ENCODE results near the gene GLUL.

Gene GLUL

DNA sequence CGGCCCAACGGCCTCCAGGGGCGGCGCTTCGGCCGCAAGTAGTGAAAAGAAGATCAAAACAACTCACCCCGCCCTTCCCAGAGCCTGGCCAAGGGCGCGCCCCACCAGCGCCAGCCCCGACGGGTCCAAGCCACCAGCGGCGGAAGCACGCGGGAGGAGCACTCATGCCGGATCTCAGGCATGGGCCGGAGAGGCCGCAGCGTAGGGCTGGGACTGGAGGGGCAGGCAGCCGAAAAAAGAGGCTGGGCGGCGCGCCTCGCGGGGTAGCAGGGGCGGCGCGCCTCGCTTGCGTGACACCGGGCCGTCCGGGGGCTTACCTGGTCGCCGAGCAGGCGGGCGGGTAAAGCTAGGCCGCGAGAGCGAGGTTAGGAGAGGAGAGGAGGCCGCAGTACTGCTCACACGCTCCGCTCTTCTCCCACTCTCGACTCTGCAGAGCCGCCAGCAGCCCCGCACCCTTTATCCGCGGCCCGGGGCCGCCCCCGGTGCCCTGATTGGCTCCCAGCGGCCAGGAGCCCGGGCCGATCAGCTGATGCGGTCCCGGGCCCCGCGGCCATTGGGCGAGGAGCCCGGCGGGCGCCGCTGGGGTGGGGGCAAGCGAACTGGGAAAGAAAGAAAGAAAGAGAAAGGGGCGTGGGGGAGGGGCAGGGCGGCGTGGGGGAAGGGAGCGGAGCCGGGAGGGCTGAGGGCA is at the start of gene GLUL:
GLUL (minus strand) TSS at position 429 of the 688 bp plus-strand sequence. CDS start 3,053 bp downstream, outside the sequence.
- Histone ChIP-seq H3K9ac (ENCODE audit: low read length) (peak within 1 kb of the TSS; percentile 85), H2AFZ (ENCODE audit: low read depth, low read length) (peak within 1 kb of the TSS; percentile 81), H3K4me2 (ENCODE audit: low read length) (peak within 1 kb of the TSS; percentile 95), H3K36me3 (replicated peaks; ENCODE audit: low read depth, low read length) (peaks cover 34% of the 10 kb centered on the region), H3K79me2 (ENCODE audit: low read length) (peaks cover 36% of the 10 kb centered on the region), H3K27me3 (ENCODE audit: low read depth, low read length) (0 out of 2 replicates have a peak, but pooled peaks cover 3% of the 10 kb centered on the region), H3K9me3 (ENCODE audit: insufficient read depth, low read length) (no peaks in the 10 kb centered on the region), H3K27ac (ENCODE audit: low read length) (peak within 1 kb of the TSS; percentile 64), H4K20me1 (ENCODE audit: insufficient read depth, low read length) (peaks cover 37% of the 10 kb centered on the region), H3K4me1 (ENCODE audit: low read length) (peaks cover 43% of the 10 kb centered on the region), H3K4me3 (ENCODE audit: low read length) (peak within 1 kb of the TSS; percentile 86)
- TF ChIP-seq EZH2phosphoT487 (IDR thresholded peaks at IDR 0.05; ENCODE audit: low read depth) = no peak
- 0 out of 2 replicates have a peak, but pooled peaks have one; percentile 6 for TF ChIP-seq CTCF (IDR thresholded peaks at IDR 0.05; ENCODE audit: low read depth, low read length)

DNA sequence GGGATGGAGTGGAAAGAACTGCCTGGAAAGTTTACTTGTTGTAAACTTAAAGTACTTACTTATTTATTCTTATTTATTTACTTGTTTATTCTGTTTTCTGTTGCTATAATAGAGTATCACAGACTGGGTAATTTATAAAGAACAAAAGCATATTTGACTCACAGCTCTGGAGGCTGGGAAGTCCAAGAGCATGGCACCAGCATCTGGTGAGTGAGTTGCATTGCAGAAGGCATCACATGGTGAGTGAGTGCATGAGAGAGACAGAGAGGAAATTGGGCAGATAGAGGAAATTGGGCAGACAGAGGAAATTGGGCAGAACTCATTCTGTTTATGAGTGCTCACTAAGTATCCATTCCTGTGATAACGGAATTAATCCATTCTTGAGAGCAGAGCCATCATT is 46.7 kb upstream of the GLUL start:
- Histone ChIP-seq H2AFZ (ENCODE audit: low read depth, low read length) (no peak overlapping the region), H3K4me2 (ENCODE audit: low read length) (no peak overlapping the region), H3K27me3 (ENCODE audit: low read depth, low read length) (peaks cover 12% of the 10 kb centered on the region; the same call in 1 of the 2 replicates), H3K4me3 (ENCODE audit: low read length) (no peak overlapping the region), H3K36me3 (replicated peaks; ENCODE audit: low read depth, low read length) (no peaks in the 10 kb centered on the region), H3K9me3 (ENCODE audit: insufficient read depth, low read length) (peaks cover 7% of the 10 kb centered on the region; the same call in 1 of the 2 replicates), H3K79me2 (ENCODE audit: low read length) (no peaks in the 10 kb centered on the region), H3K27ac (ENCODE audit: low read length) (no peak overlapping the region), H3K4me1 (ENCODE audit: low read length) (peaks cover 25% of the 10 kb centered on the region), H3K9ac (ENCODE audit: low read length) (no peak overlapping the region), H4K20me1 (ENCODE audit: insufficient read depth, low read length) (no peaks in the 10 kb centered on the region)
- no peak for TF ChIP-seq EZH2phosphoT487 (IDR thresholded peaks at IDR 0.05; ENCODE audit: low read depth)
- TF ChIP-seq CTCF (IDR thresholded peaks at IDR 0.05; ENCODE audit: low read depth, low read length) = no peak

DNA sequence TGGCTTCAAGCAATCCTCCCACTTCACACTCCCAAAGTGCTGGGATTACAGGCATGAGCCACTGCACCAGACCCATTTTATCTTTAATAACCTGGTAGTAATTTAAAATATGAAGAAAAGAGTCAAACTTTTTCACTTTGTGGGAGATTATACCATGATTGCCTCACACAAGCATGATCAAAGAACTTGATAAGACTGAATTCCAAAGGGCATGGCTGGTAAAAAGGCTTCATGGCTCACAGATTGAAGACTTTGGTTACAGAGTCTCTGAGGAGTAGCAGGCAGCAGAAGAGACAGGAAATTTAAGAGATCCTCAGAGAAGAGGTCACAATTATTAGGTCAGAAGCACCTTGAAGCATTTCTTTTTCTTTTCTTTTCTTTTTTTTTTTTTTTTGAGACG is 42.0 kb upstream of the GLUL start:
- TF ChIP-seq EZH2phosphoT487 (IDR thresholded peaks at IDR 0.05; ENCODE audit: low read depth) = no peak
- no peak for TF ChIP-seq CTCF (IDR thresholded peaks at IDR 0.05; ENCODE audit: low read depth, low read length)
- Histone ChIP-seq H3K4me1 (ENCODE audit: low read length) (peaks cover 24% of the 10 kb centered on the region), H3K4me3 (ENCODE audit: low read length) (no peak overlapping the region), H3K4me2 (ENCODE audit: low read length) (no peak overlapping the region), H3K9ac (ENCODE audit: low read length) (no peak overlapping the region), H3K27me3 (ENCODE audit: low read depth, low read length) (peaks cover 15% of the 10 kb centered on the region), H3K36me3 (replicated peaks; ENCODE audit: low read depth, low read length) (no peaks in the 10 kb centered on the region), H4K20me1 (ENCODE audit: insufficient read depth, low read length) (no peaks in the 10 kb centered on the region), H3K79me2 (ENCODE audit: low read length) (no peaks in the 10 kb centered on the region), H2AFZ (ENCODE audit: low read depth, low read length) (no peak overlapping the region), H3K27ac (ENCODE audit: low read length) (no peak overlapping the region), H3K9me3 (ENCODE audit: insufficient read depth, low read length) (peaks cover 3% of the 10 kb centered on the region; the same call in 1 of the 2 replicates)

- Histone ChIP-seq H3K79me2 (ENCODE audit: low read length) (no peaks in the 10 kb centered on the region), H3K27ac (ENCODE audit: low read length) (no peak overlapping the region), H3K4me3 (ENCODE audit: low read length) (no peak overlapping the region), H3K4me2 (ENCODE audit: low read length) (no peak overlapping the region), H3K36me3 (replicated peaks; ENCODE audit: low read depth, low read length) (no peaks in the 10 kb centered on the region), H2AFZ (ENCODE audit: low read depth, low read length) (no peak overlapping the region), H4K20me1 (ENCODE audit: insufficient read depth, low read length) (no peaks in the 10 kb centered on the region), H3K4me1 (ENCODE audit: low read length) (peaks cover 47% of the 10 kb centered on the region), H3K9me3 (ENCODE audit: insufficient read depth, low read length) (no peaks in the 10 kb centered on the region), H3K27me3 (ENCODE audit: low read depth, low read length) (peaks cover 4% of the 10 kb centered on the region; the same call in 1 of the 2 replicates), H3K9ac (ENCODE audit: low read length) (no peak overlapping the region)
- no peak for TF ChIP-seq CTCF (IDR thresholded peaks at IDR 0.05; ENCODE audit: low read depth, low read length)
- TF ChIP-seq EZH2phosphoT487 (IDR thresholded peaks at IDR 0.05; ENCODE audit: low read depth) = no peak
These were observed 39.7 kb upstream of the GLUL start for GRCh38 chr1:182431278-182431677.
